GM21576 (cell line): ENCODE data around the gene HASPIN.

ENCODE experiments used
- ATAC-seq: cut with Tn5 transposase; IDR thresholded peaks from one replicate; pipeline ENCODE4 v1.9.1; 2021; ENCODE audit warnings: mild to moderate bottlenecking, moderate library complexity; ENCODE audit not compliant: unreplicated experiment

The HASPIN gene

GRCh38 chr17:3723556-3724377 is at the start of gene HASPIN:
Gene HASPIN, plus strand, starts transcription at chr17:3723903. Its CDS starts 33 bp downstream, at chr17:3723936.
- peak; percentile 71 for ATAC-seq

GRCh38 chr17:3675886-3676285 is 47.8 kb upstream of the HASPIN start:
- ATAC-seq, result no peak

- no peak for ATAC-seq
Observed at GRCh38 chr17:3678095-3678820, 45.4 kb upstream of the HASPIN start.

GRCh38 chr17:3678821-3679530 is 44.7 kb upstream of the HASPIN start:
- ATAC-seq, result no peak

- no peak for ATAC-seq
Observed at GRCh38 chr17:3679531-3680126, 44.1 kb upstream of the HASPIN start.

- no peak for ATAC-seq
Observed at GRCh38 chr17:3681057-3681456, 42.6 kb upstream of the HASPIN start.

GRCh38 chr17:3681565-3681964 is 42.1 kb upstream of the HASPIN start:
- no peak for ATAC-seq

GRCh38 chr17:3682033-3682432 is 41.7 kb upstream of the HASPIN start:
- ATAC-seq, result no peak

- ATAC-seq, result no peak
Observed at GRCh38 chr17:3683054-3683511, 40.6 kb upstream of the HASPIN start.

- ATAC-seq, result no peak
Observed at GRCh38 chr17:3685174-3685573, 38.5 kb upstream of the HASPIN start.

GRCh38 chr17:3688027-3688553 is 35.6 kb upstream of the HASPIN start:
- no peak for ATAC-seq

- no peak for ATAC-seq
Observed at GRCh38 chr17:3688852-3689261, 34.8 kb upstream of the HASPIN start.

- ATAC-seq, result no peak
Observed at GRCh38 chr17:3689262-3690093, 34.2 kb upstream of the HASPIN start.

GRCh38 chr17:3690094-3690715 is 33.5 kb upstream of the HASPIN start:
- no peak for ATAC-seq

GRCh38 chr17:3691617-3692067 is 32.1 kb upstream of the HASPIN start:
- no peak for ATAC-seq

- ATAC-seq, result no peak
Observed at GRCh38 chr17:3692346-3692745, 31.4 kb upstream of the HASPIN start.

- ATAC-seq, result no peak
Observed at GRCh38 chr17:3693141-3693540, 30.6 kb upstream of the HASPIN start.

GRCh38 chr17:3693829-3694231 is 29.9 kb upstream of the HASPIN start:
- peak; percentile 53 for ATAC-seq

GRCh38 chr17:3695129-3695722 is 28.5 kb upstream of the HASPIN start:
- no peak for ATAC-seq
